Testis (tissue), 2 donors: Measurements from ENCODE around the gene DLG5.

Source experiments
- POLR2A ChIP-seq: fragments of 450-650 bp; IDR thresholded peaks from one replicate; pipeline ENCODE4 v1.6.1; 2017; ENCODE audit warnings: antibody characterized with exemption, mild to moderate bottlenecking, moderate library complexity
- TF ChIP-seq, protein P1 (sequence below), 3 experiments: fragments of 450-650 bp in 2 of 3; fragments of 200-600 bp in 1 of 3; sonication (generic) in 1 of 3; IDR thresholded peaks; one replicate each; pipeline ENCODE4 v1.5.1; 2016 to 2019; ENCODE audit warnings: antibody characterized with exemption in 3 of 3, mild to moderate bottlenecking in 2 of 3, moderate library complexity in 1 of 3

GRCh38 chr10:77869626-77870420 lies 56.7 kb downstream of the DLG5 start:
- TF ChIP-seq, protein P1, sequence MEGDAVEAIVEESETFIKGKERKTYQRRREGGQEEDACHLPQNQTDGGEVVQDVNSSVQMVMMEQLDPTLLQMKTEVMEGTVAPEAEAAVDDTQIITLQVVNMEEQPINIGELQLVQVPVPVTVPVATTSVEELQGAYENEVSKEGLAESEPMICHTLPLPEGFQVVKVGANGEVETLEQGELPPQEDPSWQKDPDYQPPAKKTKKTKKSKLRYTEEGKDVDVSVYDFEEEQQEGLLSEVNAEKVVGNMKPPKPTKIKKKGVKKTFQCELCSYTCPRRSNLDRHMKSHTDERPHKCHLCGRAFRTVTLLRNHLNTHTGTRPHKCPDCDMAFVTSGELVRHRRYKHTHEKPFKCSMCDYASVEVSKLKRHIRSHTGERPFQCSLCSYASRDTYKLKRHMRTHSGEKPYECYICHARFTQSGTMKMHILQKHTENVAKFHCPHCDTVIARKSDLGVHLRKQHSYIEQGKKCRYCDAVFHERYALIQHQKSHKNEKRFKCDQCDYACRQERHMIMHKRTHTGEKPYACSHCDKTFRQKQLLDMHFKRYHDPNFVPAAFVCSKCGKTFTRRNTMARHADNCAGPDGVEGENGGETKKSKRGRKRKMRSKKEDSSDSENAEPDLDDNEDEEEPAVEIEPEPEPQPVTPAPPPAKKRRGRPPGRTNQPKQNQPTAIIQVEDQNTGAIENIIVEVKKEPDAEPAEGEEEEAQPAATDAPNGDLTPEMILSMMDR (IDR thresholded peaks at IDR 0.05), result no peak
- TF ChIP-seq POLR2A, result no peak
